ENCODE data around the gene KIF21B. TPM values are rescaled to one million over a fixed set of nuclear protein-coding genes. Genes with fewer than 3 reads are reported as not detected.
A peak's percentile ranks its signal among the peaks of the same experiment; 100 is the strongest.

Gene KIF21B
- total and polyA plus RNA-seq, 9 of the 15 experiments (the other 6 are each of a cell fraction or from before 2014, with no cell fraction given) = 0.46 to 13.4 (median 5.9) TPM

GRCh38 chr1:200922406-200922805 is 101.1 kb downstream of the KIF21B start:
- Histone ChIP-seq H3K4me2 (ENCODE audit: insufficient read depth, low read length) (no peak overlapping the region), H3K9ac (ENCODE audit: insufficient read depth in 1 of 2, low read depth in 2 of 2, low read length in 2 of 2) (no peak overlapping the region), H3K4me1 (replicated peaks in 1 of 2; ENCODE audit: control insufficient read depth in 2 of 2, insufficient read depth in 2 of 2, low read length in 2 of 2) (no peaks in the 10 kb centered on the region), H3K9me1 (ENCODE audit: control insufficient read depth, insufficient read depth, low read length) (no peaks in the 10 kb centered on the region), H2AFZ (ENCODE audit: low read depth, low read length) (no peak overlapping the region), H3K79me2 (ENCODE audit: control insufficient read depth, insufficient read depth, low read length) (no peaks in the 10 kb centered on the region), H4K20me1 (replicated peaks; ENCODE audit: control insufficient read depth, insufficient read depth, low read length) (peaks cover 7% of the 10 kb centered on the region; the same call in 1 of the 2 replicates), H3K4me3 (no peak overlapping the region), H3K36me3 (ENCODE audit: control insufficient read depth, insufficient read depth, low read length) (no peaks in the 10 kb centered on the region), H3K27ac (ENCODE audit: extremely low read depth, low read depth, low read length) (no peak overlapping the region), H3K9me3 (replicated peaks; ENCODE audit: control insufficient read depth, insufficient read depth, low read depth, low read length) (no peaks in the 10 kb centered on the region), H3K27me3 (ENCODE audit: control insufficient read depth in 2 of 2, insufficient read depth in 2 of 2, low read length in 2 of 2) (peaks cover 21 to 52% of the 10 kb centered on the region in 2 experiments)
- in situ Hi-C loops (cut with MboI) = no loop called here
- POLR2A ChIA-PET = no interaction called here
- ATAC-seq (no peak), FAIRE-seq (peak; percentile 26), DNase-seq (ENCODE audit: extremely low read depth in 1 of 4, low spot score in 3 of 4) (peak in 1 of 4 experiments; percentile 6)
- 6% methylated on average over 2 of the region's 2 CpGs for WGBS (ENCODE audit: insufficient coverage, low coverage, missing lambda C conversion rate)
- TF ChIP-seq TSC22D4 (tag; IDR thresholded peaks at IDR 0.05) (no peak), CTCFL (IDR thresholded peaks at IDR 0.05; ENCODE audit: borderline replicate concordance, insufficient read depth, low read depth, low read length, poor library complexity, severe bottlenecking) (no peak), TRIM25 (IDR thresholded peaks at IDR 0.05; ENCODE audit: borderline replicate concordance) (no peak), LCOR (CRISPR knock-in tag; IDR thresholded peaks at IDR 0.05) (no peak), PRPF4 (IDR thresholded peaks at IDR 0.05; ENCODE audit: insufficient read depth, low read depth, low read length, poor library complexity, severe bottlenecking) (no peak), GTF2A2 (tag; IDR thresholded peaks at IDR 0.05) (no peak), TAF7 (tag; IDR thresholded peaks at IDR 0.05) (no peak), ZNF695 (CRISPR knock-in tag; IDR thresholded peaks at IDR 0.05) (no peak), GMEB1 (CRISPR knock-in tag; IDR thresholded peaks at IDR 0.05) (no peak), BMI1 (IDR thresholded peaks at IDR 0.05; ENCODE audit: low read length) (no peak)
- no TSS peak for BruUV-seq (replicated peaks)
- CTCF ChIA-PET (ENCODE audit: low intra/inter-chr PET ratio) = no interaction called here
- intact Hi-C loops (cut with micrococcal nuclease) = no loop called here
